GM21381 (cell line): ENCODE data around the gene ESRRG.

ENCODE experiments used
- ATAC-seq: cut with Tn5 transposase; IDR thresholded peaks from one replicate; pipeline ENCODE4 v1.9.1; 2021; ENCODE audit warnings: mild to moderate bottlenecking, moderate library complexity; ENCODE audit not compliant: unreplicated experiment

The ESRRG gene

GRCh38 chr1:216457356-216457755, 265.9 kb downstream of the ESRRG start:
- ATAC-seq: no peak

- no peak for ATAC-seq
These were observed 266.5 kb downstream of the ESRRG start for GRCh38 chr1:216456682-216457081.

- ATAC-seq: no peak
These were observed 269.5 kb downstream of the ESRRG start for GRCh38 chr1:216453777-216454176.
